Choroid plexus epithelial cell (primary cell): ENCODE data around the gene NELFCD.

Experiments used
- DNase-seq: peaks from one replicate; pipeline ENCODE4 v3.0.0-alpha.2; 2010; ENCODE audit warnings: low read depth
- H3K4me3 ChIP-seq: 2 replicates; pipeline ENCODE4 v1.5.1; 2011; ENCODE audit warnings: low read depth, mild to moderate bottlenecking, control low read depth, low read length, moderate library complexity
- TF ChIP-seq, protein P1 (sequence below): conservative IDR thresholded peaks from 2 replicates; pipeline ENCODE4 v1.5.1; 2011; ENCODE audit warnings: low read depth, mild to moderate bottlenecking, control low read depth, inconsistent platforms, low read length, moderate library complexity

The NELFCD gene

DNA sequence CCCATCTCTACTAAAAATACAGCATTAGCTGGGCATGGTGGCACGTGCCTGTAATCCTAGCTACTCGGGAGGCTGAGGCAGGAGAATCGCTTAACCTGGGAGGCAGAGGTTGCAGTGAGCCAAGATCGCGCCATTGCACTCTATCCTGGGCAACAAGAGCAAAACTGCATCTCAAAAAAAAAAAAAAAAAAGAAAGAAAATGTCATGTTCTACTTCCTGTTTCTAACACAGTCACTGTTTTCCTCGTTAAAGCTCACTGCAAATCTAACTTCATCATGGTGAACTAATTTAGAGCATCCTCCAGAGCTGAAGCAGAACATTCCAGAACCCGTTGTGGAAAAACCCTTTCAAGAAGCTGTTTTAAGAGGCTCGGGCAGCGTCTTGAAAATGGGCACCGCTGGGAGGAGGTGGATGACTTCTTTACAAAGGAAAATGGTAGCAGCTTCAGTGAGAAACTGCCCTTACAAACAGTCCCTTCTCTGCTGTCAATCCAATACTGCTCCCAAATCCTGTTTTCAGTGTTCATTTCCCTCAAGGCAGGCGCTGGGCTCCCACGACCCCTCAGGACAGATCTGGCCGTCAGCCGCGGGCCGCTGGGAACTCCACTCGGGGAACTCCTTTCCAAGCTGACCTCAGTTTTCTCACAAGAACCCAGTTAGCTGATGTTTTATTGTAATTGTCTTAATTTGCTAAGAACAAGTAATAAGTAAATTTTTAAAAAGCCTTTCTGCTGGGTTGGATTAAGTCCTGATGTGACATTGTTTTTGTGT lies 13.5 kb downstream of the NELFCD start:
- TF ChIP-seq, protein P1, sequence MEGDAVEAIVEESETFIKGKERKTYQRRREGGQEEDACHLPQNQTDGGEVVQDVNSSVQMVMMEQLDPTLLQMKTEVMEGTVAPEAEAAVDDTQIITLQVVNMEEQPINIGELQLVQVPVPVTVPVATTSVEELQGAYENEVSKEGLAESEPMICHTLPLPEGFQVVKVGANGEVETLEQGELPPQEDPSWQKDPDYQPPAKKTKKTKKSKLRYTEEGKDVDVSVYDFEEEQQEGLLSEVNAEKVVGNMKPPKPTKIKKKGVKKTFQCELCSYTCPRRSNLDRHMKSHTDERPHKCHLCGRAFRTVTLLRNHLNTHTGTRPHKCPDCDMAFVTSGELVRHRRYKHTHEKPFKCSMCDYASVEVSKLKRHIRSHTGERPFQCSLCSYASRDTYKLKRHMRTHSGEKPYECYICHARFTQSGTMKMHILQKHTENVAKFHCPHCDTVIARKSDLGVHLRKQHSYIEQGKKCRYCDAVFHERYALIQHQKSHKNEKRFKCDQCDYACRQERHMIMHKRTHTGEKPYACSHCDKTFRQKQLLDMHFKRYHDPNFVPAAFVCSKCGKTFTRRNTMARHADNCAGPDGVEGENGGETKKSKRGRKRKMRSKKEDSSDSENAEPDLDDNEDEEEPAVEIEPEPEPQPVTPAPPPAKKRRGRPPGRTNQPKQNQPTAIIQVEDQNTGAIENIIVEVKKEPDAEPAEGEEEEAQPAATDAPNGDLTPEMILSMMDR, result no peak
- no peak overlapping the region for H3K4me3 ChIP-seq
- no peak for DNase-seq

GRCh38 chr20:58995461-58996225 lies 14.6 kb downstream of the NELFCD start:
- TF ChIP-seq, protein P1, result no peak
- no peak overlapping the region for H3K4me3 ChIP-seq
- DNase-seq, result no peak

DNA sequence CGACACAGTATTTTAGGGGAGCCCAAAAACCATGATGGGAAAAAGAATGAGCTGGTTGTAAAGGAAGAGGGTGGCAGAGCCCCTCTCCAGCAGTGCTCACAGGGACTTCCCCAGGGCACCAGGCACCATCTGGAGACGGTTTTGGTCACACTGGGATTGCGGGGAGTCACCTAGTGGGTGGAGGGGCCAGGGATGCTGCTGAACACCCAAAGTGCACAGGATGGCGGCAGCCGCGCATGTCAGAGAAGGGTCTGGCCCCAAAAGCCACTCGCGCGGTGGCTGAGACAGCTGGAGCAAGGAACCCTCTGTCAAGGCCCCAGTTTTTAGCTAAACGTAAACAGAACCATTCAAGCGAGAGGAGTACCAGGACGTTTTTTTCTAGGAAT lies 15.2 kb downstream of the NELFCD start:
- TF ChIP-seq, protein P1, result no peak
- H3K4me3 ChIP-seq, result no peak overlapping the region
- DNase-seq, result no peak

DNA sequence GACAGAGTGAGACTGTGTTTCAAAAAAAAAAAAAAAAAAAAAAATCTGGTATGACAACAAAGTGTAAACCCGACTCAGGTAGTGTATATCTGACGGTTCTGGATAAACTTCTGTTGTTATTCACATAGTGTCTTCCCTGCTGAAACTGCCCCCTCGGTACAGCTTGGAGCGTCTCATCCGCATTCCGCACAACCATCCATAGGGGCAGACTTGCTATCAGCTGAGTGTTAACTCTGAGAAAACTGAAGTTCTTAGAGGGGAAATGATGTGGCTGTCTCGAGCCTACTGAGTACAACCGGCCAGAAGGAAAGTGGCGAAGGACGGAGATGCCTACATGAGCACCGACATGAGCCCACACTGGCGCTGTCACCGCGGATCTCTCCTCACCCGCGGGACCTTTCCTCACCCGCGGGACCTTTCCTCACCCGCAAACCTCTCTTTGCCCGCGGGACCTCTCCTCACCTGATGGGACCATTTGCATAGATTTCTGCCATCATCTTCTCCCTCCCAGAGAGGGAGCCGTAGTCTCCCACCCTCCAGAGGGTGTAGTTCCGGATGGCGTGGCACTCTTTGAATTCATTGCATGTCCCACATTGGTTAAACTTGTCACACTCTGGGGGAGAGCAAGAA lies 16.2 kb downstream of the NELFCD start:
- no peak overlapping the region for H3K4me3 ChIP-seq
- DNase-seq, result no peak
- TF ChIP-seq, protein P1, result no peak

DNA sequence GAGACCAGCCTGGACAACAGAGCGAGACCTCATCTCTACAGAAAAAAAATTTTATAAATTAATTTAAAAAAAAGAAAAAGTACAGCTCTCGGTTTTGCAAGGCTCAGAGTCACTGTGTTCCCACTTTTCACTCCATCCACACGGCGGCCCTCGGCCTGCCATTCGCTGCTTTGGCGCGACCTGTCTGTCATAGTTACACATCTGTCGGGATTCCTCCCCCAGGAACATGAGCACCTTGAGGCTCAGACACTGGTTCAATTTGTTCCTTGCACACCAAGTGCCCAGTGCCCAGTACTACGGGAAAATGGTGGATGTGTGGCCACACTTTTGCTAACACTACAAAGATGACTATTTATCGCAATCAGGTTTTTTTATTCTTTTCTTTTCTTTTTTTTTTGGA lies 17.6 kb downstream of the NELFCD start:
- DNase-seq, result no peak
- TF ChIP-seq, protein P1, result no peak
- H3K4me3 ChIP-seq, result no peak overlapping the region

GRCh38 chr20:59000326-59000725 lies 19.3 kb downstream of the NELFCD start:
- no peak for DNase-seq
- no peak overlapping the region for H3K4me3 ChIP-seq
- TF ChIP-seq, protein P1, result no peak
